ENCODE measurements around the gene LPIN2. TPM values are rescaled to one million over a fixed set of nuclear protein-coding genes. Genes with fewer than 3 reads are reported as not detected.

Gene LPIN2
- total RNA-seq, 1 experiment from 2014 or later = 13.1 TPM

GRCh38 chr18:3012136-3013023 is 564 bp downstream of the LPIN2 start:
- peaks cover 21% of the 10 kb centered on the region for H3K4me1 Mint-ChIP-seq (ENCODE audit: insufficient read depth, unreplicated experiment)
- H3K27me3 Mint-ChIP-seq (ENCODE audit: insufficient read depth, unreplicated experiment) = no peaks in the 10 kb centered on the region
- no TSS peak for BruUV-seq (replicated peaks)
- H3K36me3 Mint-ChIP-seq (ENCODE audit: insufficient read depth, unreplicated experiment) = peaks cover 6% of the 10 kb centered on the region
- ChIA-PET CTCF (no interaction called here), POLR2A (interaction anchor here (0.7 to 1.5 kb wide), 6 partner anchors 11 to 233 kb away, joined by 3 to 4 read pairs (median 3); no protein-coding TSS in a partner anchor)
- H3K27ac Mint-ChIP-seq (ENCODE audit: low read depth, unreplicated experiment) = peak overlapping the region; percentile 65
- no peak for TF ChIP-seq CTCF (IDR thresholded peaks at IDR 0.05; ENCODE audit: unreplicated experiment)
- peak overlapping the region; percentile 82 for H3K4me3 Mint-ChIP-seq (ENCODE audit: unreplicated experiment)
- no peaks in the 10 kb centered on the region for H3K9me3 Mint-ChIP-seq (ENCODE audit: unreplicated experiment)
- DNase-seq (ENCODE audit: unreplicated experiment) = no peak
- intact Hi-C loops (cut with micrococcal nuclease) = loop anchor here (1.0 to 5.0 kb wide), 2 partner anchors 115 to 234 kb away; no protein-coding TSS in a partner anchor

GRCh38 chr18:3010086-3010485 is 2.9 kb downstream of the LPIN2 start:
- DNase-seq (ENCODE audit: unreplicated experiment) = no peak
- no peaks in the 10 kb centered on the region for H3K9me3 Mint-ChIP-seq (ENCODE audit: unreplicated experiment)
- CTCF ChIA-PET = interaction anchor here (0.6 to 1.0 kb wide), 3 partner anchors 15 to 236 kb away, joined by 3 to 6 read pairs (median 4); no protein-coding TSS in a partner anchor
- H3K27ac Mint-ChIP-seq (ENCODE audit: low read depth, unreplicated experiment) = no peak overlapping the region
- no peaks in the 10 kb centered on the region for H3K27me3 Mint-ChIP-seq (ENCODE audit: insufficient read depth, unreplicated experiment)
- POLR2A ChIA-PET = interaction anchor here (1.1 kb wide), 1 partner anchor 9 kb away, joined by 3 read pairs; no protein-coding TSS in a partner anchor
- no TSS peak for BruUV-seq (replicated peaks)
- no peak for TF ChIP-seq CTCF (IDR thresholded peaks at IDR 0.05; ENCODE audit: unreplicated experiment)
- intact Hi-C loops (cut with micrococcal nuclease) = loop anchor here (5.0 kb wide), 1 partner anchor 117 kb away; no protein-coding TSS in a partner anchor
- H3K36me3 Mint-ChIP-seq (ENCODE audit: insufficient read depth, unreplicated experiment) = peaks cover 6% of the 10 kb centered on the region
- H3K4me1 Mint-ChIP-seq (ENCODE audit: insufficient read depth, unreplicated experiment) = peaks cover 9% of the 10 kb centered on the region
- H3K4me3 Mint-ChIP-seq (ENCODE audit: unreplicated experiment) = no peak overlapping the region

GRCh38 chr18:3008541-3008940 is 4.4 kb downstream of the LPIN2 start:
- Mint-ChIP-seq H3K4me1 (ENCODE audit: insufficient read depth, unreplicated experiment) (peaks cover 5% of the 10 kb centered on the region), H3K9me3 (ENCODE audit: unreplicated experiment) (no peaks in the 10 kb centered on the region), H3K27me3 (ENCODE audit: insufficient read depth, unreplicated experiment) (no peaks in the 10 kb centered on the region), H3K27ac (ENCODE audit: low read depth, unreplicated experiment) (no peak overlapping the region), H3K4me3 (ENCODE audit: unreplicated experiment) (no peak overlapping the region), H3K36me3 (ENCODE audit: insufficient read depth, unreplicated experiment) (peaks cover 20% of the 10 kb centered on the region)
- BruUV-seq (replicated peaks) = no TSS peak
- POLR2A ChIA-PET = no interaction called here
- intact Hi-C loops (cut with micrococcal nuclease) = no loop called here
- CTCF ChIA-PET = interaction anchor here (0.9 to 1.6 kb wide), 3 partner anchors 14 to 238 kb away, joined by 3 to 6 read pairs (median 6); no protein-coding TSS in a partner anchor
- TF ChIP-seq CTCF (IDR thresholded peaks at IDR 0.05; ENCODE audit: unreplicated experiment) = no peak
- DNase-seq (ENCODE audit: unreplicated experiment) = peak; percentile 63

GRCh38 chr18:3007491-3007890 is 5.5 kb downstream of the LPIN2 start:
- no TSS peak for BruUV-seq (replicated peaks)

More at GRCh38 chr18:3007491-3007890, 5.5 kb downstream of the LPIN2 start:
- peaks cover 5% of the 10 kb centered on the region for H3K4me1 Mint-ChIP-seq (ENCODE audit: insufficient read depth, unreplicated experiment)
- CTCF ChIA-PET = interaction anchor here (1.0 to 1.6 kb wide), 4 partner anchors 22 to 239 kb away, joined by 3 to 6 read pairs (median 3); no protein-coding TSS in a partner anchor
- no peaks in the 10 kb centered on the region for H3K9me3 Mint-ChIP-seq (ENCODE audit: unreplicated experiment)
- TF ChIP-seq CTCF (IDR thresholded peaks at IDR 0.05; ENCODE audit: unreplicated experiment) = no peak
- POLR2A ChIA-PET = interaction anchor here (1.1 kb wide), 1 partner anchor 45 kb away, joined by 3 read pairs; no protein-coding TSS in a partner anchor
- DNase-seq (ENCODE audit: unreplicated experiment) = no peak
- H3K36me3 Mint-ChIP-seq (ENCODE audit: insufficient read depth, unreplicated experiment) = peaks cover 22% of the 10 kb centered on the region
- intact Hi-C loops (cut with micrococcal nuclease) = no loop called here
- H3K27me3 Mint-ChIP-seq (ENCODE audit: insufficient read depth, unreplicated experiment) = no peaks in the 10 kb centered on the region
- no peak overlapping the region for H3K4me3 Mint-ChIP-seq (ENCODE audit: unreplicated experiment)
- H3K27ac Mint-ChIP-seq (ENCODE audit: low read depth, unreplicated experiment) = no peak overlapping the region
